ENCODE data around the gene PIP5K1C. TPM values are rescaled to one million over a fixed set of nuclear protein-coding genes. Genes with fewer than 3 reads are reported as not detected.

The PIP5K1C gene
- total RNA-seq, 4 donors from 2014 or later = 25.4 to 91.1 (median 36.4) TPM

DNA sequence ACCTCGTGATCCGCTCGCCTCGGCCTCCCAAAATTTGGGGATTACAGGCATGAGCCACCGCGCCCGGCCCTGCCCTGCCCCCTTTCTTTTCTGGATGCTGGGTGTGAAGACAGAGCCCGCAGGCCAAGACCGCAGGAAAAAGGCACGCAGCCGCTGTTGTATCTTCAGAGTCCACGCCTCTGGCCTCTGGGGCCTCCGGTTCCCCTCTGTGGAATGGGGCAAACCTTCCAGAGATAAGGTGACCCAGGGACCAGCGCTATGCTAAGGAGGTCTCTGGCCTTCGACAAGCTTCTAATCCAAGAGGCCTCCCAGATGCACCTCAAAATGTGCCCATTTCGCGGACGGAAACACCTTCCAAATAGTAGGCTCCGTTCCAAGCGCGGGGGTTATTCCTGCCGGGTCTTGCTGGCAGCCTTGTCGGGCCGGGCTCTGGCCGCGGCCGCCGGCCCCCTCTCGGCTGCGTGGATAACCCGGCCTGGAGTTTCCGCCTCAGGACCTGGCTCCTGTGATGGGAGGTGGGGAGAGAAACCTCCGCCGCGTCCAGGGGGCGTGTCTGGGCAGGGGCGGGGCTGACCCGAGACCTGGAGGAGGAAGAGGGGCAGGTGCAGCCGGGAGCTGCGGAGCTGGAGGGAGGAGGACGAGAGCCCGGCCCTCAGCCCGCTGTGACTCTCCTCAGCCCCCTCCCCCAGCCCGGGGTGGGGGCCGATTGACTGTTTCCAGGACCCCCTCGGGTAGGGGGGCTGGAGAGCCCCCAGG lies 21.0 kb upstream of the PIP5K1C start:
- Histone ChIP-seq H3K27me3 (peaks cover 38% of the 10 kb centered on the region), H3K4me3 (peak overlapping the region; percentile 27 to 61 (median 42)), H3K27ac (peak overlapping the region; percentile 85 to 94 (median 89)), H3K9me3 (no peaks in the 10 kb centered on the region), H3K36me3 (no peaks in the 10 kb centered on the region), H3K4me1 (peaks cover 3 to 69% (median 37%) of the 10 kb centered on the region in 4 donors)
- in situ Hi-C loops (cut with MboI; ENCODE audit: low pct_ligation_motif_present in 1 of 4, low pct_unique_long_range_greater_than_20kb in 1 of 4, low sequenced_read_pairs in 3 of 4) (no loop called here), intact Hi-C loops (cut with DNase I; ENCODE audit: low total_unique reads) (no loop called here)
- 16% methylated on average over 42 of the region's 46 CpGs; no CpG with 5 or more reads in 1 of the 2 donors for WGBS, 2 donors (ENCODE audit: low coverage in 1 of 2)
- peak; percentile 97 for DNase-seq
- TF ChIP-seq, protein P1, sequence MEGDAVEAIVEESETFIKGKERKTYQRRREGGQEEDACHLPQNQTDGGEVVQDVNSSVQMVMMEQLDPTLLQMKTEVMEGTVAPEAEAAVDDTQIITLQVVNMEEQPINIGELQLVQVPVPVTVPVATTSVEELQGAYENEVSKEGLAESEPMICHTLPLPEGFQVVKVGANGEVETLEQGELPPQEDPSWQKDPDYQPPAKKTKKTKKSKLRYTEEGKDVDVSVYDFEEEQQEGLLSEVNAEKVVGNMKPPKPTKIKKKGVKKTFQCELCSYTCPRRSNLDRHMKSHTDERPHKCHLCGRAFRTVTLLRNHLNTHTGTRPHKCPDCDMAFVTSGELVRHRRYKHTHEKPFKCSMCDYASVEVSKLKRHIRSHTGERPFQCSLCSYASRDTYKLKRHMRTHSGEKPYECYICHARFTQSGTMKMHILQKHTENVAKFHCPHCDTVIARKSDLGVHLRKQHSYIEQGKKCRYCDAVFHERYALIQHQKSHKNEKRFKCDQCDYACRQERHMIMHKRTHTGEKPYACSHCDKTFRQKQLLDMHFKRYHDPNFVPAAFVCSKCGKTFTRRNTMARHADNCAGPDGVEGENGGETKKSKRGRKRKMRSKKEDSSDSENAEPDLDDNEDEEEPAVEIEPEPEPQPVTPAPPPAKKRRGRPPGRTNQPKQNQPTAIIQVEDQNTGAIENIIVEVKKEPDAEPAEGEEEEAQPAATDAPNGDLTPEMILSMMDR (IDR thresholded peaks at IDR 0.05) = peak in 2 of 5 experiments; percentile 3 to 30
- TF ChIP-seq EP300 (IDR thresholded peaks at IDR 0.05; ENCODE audit: low read depth) = peak; percentile 66
- TF ChIP-seq POLR2A (IDR thresholded peaks at IDR 0.05) = peak; percentile 93
- peak; percentile 67 to 96 (median 91) for TF ChIP-seq POLR2AphosphoS5 (IDR thresholded peaks at IDR 0.05)

GRCh38 chr19:3720349-3720917 lies 20.2 kb upstream of the PIP5K1C start:
- peaks cover 3 to 66% (median 35%) of the 10 kb centered on the region in 4 donors for H3K4me1 ChIP-seq
- peak overlapping the region; percentile 85 to 94 (median 89) for H3K27ac ChIP-seq
- H3K27me3 ChIP-seq = peaks cover 38% of the 10 kb centered on the region
- peak; percentile 48 for TF ChIP-seq POLR2A (IDR thresholded peaks at IDR 0.05)
- TF ChIP-seq EP300 (IDR thresholded peaks at IDR 0.05; ENCODE audit: low read depth) = peak; percentile 33
- TF ChIP-seq POLR2AphosphoS5 (IDR thresholded peaks at IDR 0.05) = peak in 2 of 3 donors; percentile 66 to 87
- TF ChIP-seq, protein P1 (IDR thresholded peaks at IDR 0.05) = no peak
- no peaks in the 10 kb centered on the region for H3K36me3 ChIP-seq
- intact Hi-C loops (cut with DNase I; ENCODE audit: low total_unique reads) = no loop called here
- WGBS, 2 donors (ENCODE audit: low coverage in 1 of 2) = 10 to 18% methylated on average over 5 to 9 of the region's 9 CpGs
- H3K4me3 ChIP-seq = peak overlapping the region in 2 of 4 donors; percentile 6 to 61
- in situ Hi-C loops (cut with MboI; ENCODE audit: low pct_ligation_motif_present in 1 of 4, low pct_unique_long_range_greater_than_20kb in 1 of 4, low sequenced_read_pairs in 3 of 4) = no loop called here
- peak; percentile 93 for DNase-seq
- H3K9me3 ChIP-seq = no peaks in the 10 kb centered on the region

DNA sequence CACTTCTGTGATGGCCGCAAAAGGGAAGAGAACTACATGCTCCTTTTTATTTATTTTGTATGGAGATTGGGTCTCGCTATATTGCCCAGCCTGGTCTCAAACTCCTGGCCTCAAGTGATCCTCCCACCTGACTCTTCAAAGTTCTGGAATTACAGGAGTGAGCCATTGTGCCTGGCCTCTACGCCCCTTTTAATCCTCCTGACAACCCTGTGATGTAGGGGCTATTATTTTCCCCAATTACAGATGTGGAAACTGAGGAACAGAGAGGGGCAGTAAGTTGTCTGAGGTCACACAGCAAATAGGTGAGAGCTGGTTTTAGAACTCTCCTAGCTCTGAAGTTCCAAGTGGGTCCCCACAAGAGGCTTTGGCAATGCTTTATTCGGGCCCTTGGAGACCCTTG lies 19.6 kb upstream of the PIP5K1C start:
- TF ChIP-seq EP300 (IDR thresholded peaks at IDR 0.05; ENCODE audit: low read depth) (no peak), POLR2AphosphoS5 (IDR thresholded peaks at IDR 0.05) (no peak), POLR2A (IDR thresholded peaks at IDR 0.05) (no peak)
- TF ChIP-seq, protein P1 (IDR thresholded peaks at IDR 0.05) = no peak
- H3K4me3 ChIP-seq = peak overlapping the region in 1 of 4 donors; percentile 7
- in situ Hi-C loops (cut with MboI; ENCODE audit: low pct_ligation_motif_present in 1 of 4, low pct_unique_long_range_greater_than_20kb in 1 of 4, low sequenced_read_pairs in 3 of 4) = no loop called here

DNA sequence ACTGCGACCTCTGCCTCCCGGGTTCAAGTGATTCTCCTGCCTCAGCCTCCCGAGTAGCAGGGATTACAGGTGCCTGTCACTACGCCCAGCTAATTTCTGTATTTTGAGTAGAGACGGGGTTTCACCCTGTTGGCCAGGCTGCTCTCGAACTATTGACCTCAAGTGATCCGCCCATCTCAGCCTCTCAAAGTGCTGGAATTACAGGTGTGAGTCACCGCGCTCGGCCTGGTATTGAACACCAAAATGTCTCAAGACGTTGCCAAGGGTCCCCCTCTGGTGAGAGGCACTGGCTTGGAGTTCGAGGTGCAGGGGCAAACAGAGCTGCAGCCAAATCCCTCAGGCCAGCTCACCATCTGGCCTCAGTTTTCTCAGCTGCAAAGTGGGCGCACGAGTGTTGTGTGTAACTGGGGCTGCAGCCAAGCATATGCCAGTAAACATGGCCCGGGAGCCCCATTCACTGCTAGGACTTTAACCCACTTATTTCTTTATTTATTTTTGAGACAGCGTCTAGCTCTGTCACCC lies 15.9 kb upstream of the PIP5K1C start:
- in situ Hi-C loops (cut with MboI; ENCODE audit: low pct_ligation_motif_present in 1 of 4, low pct_unique_long_range_greater_than_20kb in 1 of 4, low sequenced_read_pairs in 3 of 4) (no loop called here), intact Hi-C loops (cut with DNase I; ENCODE audit: low total_unique reads) (no loop called here)
- DNase-seq = no peak
- no peaks in the 10 kb centered on the region for H3K36me3 ChIP-seq
- H3K27me3 ChIP-seq = peaks cover 15% of the 10 kb centered on the region
- WGBS, 2 donors (ENCODE audit: low coverage in 1 of 2) = 71 to 77% methylated on average over 1 to 15 of the region's 16 CpGs
- no peaks in the 10 kb centered on the region for H3K9me3 ChIP-seq
- TF ChIP-seq, protein P1 (IDR thresholded peaks at IDR 0.05) = no peak
- TF ChIP-seq POLR2AphosphoS5 (IDR thresholded peaks at IDR 0.05) = no peak
- TF ChIP-seq EP300 (IDR thresholded peaks at IDR 0.05; ENCODE audit: low read depth) = no peak
- TF ChIP-seq POLR2A (IDR thresholded peaks at IDR 0.05) = no peak
- H3K4me1 ChIP-seq = peaks cover 3 to 59% (median 37%) of the 10 kb centered on the region in 4 donors
- H3K27ac ChIP-seq = peak overlapping the region in 2 of 4 donors; percentile 43 to 94
- H3K4me3 ChIP-seq = no peak overlapping the region

More for the DNA sequence above, 19.6 kb upstream of the PIP5K1C start:
- no peaks in the 10 kb centered on the region for H3K36me3 ChIP-seq
- WGBS, 2 donors (ENCODE audit: low coverage in 1 of 2) = 87 to 93% methylated on average over 2 to 4 of the region's 4 CpGs
- H3K27ac ChIP-seq = peak overlapping the region; percentile 85 to 94 (median 89)
- intact Hi-C loops (cut with DNase I; ENCODE audit: low total_unique reads) = no loop called here
- H3K27me3 ChIP-seq = peaks cover 38% of the 10 kb centered on the region
- H3K9me3 ChIP-seq = no peaks in the 10 kb centered on the region
- H3K4me1 ChIP-seq = peaks cover 3 to 60% (median 32%) of the 10 kb centered on the region in 4 donors
- no peak for DNase-seq
